Stimulated activated CD4-positive, alpha-beta T cell treated with anti-CD3 and anti-CD28 coated beads, Interleukin-12 subunit alpha, Interleukin-12 subunit beta, amount 100 ng/mL, for 4 hours (primary cell): ENCODE data around the gene SPTBN1.

Experiments used
- DNase-seq: peaks from one replicate; pipeline ENCODE4 v3.0.0-alpha.2; 2020

SPTBN1 gene

DNA sequence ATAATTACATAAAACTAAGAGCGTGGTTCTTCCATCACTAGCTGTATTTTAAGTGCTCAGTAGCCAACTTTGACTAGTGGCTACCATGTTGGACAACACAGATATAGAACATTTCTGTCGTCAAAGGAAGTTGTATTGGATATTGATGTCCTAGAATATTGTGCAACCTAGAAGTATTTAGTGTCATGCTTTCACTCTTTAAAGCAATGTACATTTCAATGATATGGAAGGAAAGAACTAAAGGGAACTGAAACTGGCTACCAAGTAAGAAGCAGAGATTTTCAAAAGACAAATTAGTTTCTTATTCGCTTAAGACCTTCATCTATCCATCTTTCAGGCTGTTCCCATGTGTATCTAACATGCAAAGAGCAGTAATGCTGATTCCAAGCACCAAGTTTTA is 182.0 kb downstream of the SPTBN1 start:
- no peak for DNase-seq

DNA sequence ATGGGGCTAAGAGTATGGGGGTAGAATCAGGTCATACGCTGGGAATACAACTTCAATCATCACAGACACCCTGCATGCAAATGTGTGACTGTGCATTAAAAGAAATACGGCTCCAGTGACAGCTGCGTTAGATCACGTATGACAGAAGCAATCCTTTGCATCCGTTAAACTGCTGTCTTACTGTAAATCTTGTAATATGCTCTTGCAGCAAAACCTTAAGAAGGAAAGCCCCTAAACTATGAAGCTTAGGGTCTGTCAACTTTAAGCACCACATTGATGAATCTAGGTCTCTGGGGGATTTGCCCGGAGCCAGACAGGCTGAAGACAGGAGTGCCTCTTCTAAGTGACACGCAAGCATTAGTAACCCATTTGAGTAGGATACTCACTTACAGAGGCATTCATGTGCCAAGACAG is 182.7 kb downstream of the SPTBN1 start:
- no peak for DNase-seq

- DNase-seq, result no peak
These were observed 183.5 kb downstream of the SPTBN1 start for GRCh38 chr2:54639609-54640008.

DNA sequence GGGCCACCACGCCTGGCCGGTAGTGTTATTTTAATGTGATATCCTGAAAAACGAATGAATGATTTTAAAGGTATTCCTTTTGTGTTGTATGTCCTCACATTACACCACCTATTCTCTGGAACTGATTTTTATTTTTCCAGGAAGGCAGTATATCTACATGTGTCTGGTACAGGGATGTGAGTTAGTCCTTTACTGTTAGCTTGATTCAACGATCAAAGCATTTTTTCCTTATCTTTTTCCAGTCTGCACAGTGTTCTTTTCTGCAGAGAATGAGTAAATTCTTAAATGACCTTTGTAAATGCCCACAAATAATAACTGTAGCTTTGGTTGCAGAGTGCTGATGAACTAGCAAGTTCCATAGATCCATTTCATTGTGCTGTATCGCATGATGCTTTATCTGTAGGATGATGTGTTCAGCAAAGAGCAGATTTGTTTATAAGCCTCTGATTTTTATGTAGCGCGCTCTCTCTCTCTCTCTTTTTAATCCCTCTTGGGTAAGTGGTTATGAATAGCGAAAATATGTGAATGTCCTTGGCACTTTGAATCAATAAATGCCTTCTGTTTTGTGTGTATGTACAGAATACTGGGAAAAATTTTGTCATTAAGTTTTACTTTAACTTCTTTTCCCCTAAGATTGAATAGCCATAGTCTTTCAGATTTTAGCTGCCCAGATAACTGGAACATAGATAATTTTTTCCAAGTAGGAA is 184.9 kb downstream of the SPTBN1 start:
- no peak for DNase-seq

DNA sequence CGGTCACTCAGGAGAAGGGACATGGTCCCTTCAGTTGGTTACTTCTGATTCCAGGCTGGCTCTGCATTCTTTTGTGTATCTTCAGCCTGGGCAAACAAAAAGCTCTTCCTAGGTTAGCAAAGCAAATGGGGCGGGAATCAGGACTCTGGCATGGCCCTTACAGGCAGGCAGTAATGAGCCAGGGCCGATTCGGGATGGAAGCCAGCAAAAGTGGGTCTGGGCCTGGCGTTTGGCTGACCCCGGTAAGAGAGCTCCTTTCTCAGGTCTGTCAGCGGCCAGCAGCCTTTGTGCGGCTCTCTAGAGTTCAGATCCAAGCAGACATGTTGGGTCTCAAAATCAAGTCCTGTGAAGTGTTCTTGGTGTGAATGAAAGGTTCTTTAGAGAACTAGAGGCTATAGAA is 185.9 kb downstream of the SPTBN1 start:
- no peak for DNase-seq

DNA sequence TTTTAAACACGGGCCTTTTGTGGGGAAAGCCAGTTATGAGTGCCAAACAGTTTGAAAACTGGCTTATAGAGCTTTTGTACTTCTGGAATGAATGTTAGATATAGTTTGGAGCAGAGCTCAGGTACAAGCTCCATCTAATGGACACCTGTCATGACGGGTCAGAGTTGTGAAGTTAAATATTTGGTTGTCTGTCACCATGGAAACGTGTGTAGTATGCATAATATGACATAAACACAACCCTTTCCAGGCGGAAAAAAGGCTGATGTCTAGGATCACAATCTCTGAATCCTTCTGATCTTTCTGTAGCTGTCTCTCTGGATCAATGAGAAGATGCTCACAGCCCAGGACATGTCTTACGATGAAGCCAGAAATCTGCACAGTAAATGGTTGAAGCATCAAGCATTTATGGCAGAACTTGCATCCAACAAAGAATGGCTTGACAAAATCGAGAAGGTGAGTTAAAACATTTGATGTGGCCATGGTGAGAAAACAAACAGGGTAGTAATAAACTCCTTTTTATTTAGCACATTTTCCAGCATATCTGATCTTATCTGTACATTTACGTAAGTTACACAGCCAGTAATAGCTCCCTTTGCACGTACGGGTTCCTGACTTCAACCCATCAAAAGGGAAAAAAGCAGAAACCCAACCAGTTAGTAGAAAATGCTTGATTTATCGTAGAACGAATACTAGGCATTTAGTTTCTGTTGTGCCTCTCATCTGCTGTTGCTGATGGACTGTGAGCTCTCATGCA is 186.7 kb downstream of the SPTBN1 start:
- DNase-seq, result no peak

DNA sequence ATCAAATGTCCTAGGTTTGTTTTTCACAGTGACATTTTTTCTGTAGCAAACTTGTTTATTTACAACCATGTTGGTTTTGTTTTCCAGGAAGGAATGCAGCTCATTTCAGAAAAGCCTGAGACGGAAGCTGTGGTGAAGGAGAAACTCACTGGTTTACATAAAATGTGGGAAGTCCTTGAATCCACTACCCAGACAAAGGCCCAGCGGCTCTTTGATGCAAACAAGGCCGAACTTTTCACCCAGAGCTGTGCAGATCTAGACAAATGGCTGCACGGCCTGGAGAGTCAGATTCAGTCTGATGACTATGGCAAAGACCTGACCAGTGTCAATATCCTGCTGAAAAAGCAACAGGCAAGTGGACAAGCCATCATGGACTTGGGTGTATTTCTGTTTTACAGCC is 188.1 kb downstream of the SPTBN1 start:
- DNase-seq, result no peak

GRCh38 chr2:54646170-54646927 is 190.2 kb downstream of the SPTBN1 start:
- no peak for DNase-seq

DNA sequence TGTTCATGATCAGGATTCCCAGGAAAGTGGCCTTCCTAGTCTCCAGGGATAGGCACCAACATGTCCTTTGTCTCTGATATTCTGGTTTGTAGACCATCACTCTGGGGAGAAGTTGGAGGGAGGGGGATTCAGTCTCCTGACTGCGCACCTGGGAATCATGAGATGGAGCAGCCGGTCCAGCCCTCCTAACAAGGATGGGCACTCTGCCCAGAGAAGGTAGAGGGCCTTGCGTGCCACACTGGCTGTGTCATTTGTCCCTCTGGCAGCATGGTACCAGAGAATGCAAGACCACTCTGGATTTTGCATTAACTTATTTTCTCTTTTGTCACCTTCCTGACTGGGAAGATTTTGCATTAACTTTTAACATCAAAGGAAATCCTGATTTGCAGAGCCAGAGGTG is 192.1 kb downstream of the SPTBN1 start:
- DNase-seq, result no peak

- no peak for DNase-seq
These were observed 193.1 kb downstream of the SPTBN1 start for GRCh38 chr2:54649191-54649590.

- no peak for DNase-seq
These were observed 193.5 kb downstream of the SPTBN1 start for GRCh38 chr2:54649633-54650032.

DNA sequence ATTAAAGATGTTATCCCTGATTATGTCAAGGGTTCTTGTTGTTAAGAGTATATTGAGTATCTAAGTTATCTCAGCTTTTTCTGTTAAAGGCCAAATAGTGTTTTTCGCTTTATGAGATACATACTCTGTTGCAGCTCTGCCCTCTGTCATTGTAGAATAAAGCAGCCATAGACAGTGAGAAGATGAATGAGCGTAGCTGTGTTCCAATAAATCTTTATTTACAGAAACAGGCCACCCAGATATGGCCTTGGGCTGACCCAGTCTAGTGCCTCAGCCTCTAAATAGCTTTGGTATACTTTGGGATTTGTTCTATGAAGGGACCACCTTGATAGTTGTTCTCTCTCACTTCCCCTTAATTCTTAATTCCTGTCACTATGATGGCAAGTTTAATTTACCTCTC is 194.5 kb downstream of the SPTBN1 start:
- no peak for DNase-seq

DNA sequence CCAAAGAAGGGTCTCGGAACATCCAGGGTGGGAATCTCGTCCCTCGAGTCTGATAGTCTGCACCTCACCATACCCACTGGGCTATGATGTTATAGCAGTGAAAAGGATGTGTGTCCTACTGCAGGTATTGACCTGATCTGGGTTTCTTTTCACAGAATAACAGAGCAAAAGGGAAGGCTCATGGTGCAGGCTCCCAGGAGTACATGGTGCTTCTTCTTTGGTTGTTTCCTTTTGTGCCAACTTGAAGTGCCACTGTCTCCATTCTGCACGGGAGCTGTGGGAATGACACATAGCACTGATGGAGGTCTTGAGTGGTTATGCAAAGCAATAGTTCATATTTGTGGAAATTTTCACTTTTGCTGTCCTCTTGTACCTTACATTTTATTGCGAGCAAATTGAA is 195.2 kb downstream of the SPTBN1 start:
- DNase-seq, result no peak

DNA sequence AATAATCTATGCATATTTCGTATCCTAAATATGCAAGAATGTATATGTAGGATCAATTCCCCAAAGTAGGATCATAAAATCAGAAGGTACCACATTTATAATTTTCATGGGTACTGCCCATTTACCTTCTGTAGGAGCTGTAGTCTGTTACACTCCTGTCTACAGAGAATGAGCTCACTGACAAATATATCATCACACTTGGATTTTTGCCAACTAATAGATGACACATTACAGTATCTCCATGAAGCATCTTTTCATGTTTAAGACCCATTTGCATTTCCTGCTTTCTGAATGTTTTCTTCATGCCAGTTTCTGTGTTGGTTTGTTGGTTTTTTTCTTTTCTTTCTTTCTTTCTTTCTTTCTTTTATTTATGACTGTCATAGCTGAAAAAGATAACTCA is 196.4 kb downstream of the SPTBN1 start:
- no peak for DNase-seq

- no peak for DNase-seq
These were observed 197.6 kb downstream of the SPTBN1 start for GRCh38 chr2:54653572-54654204.

- no peak for DNase-seq
These were observed 199.1 kb downstream of the SPTBN1 start for GRCh38 chr2:54655046-54655809.

GRCh38 chr2:54656863-54657262 is 200.7 kb downstream of the SPTBN1 start:
- no peak for DNase-seq

DNA sequence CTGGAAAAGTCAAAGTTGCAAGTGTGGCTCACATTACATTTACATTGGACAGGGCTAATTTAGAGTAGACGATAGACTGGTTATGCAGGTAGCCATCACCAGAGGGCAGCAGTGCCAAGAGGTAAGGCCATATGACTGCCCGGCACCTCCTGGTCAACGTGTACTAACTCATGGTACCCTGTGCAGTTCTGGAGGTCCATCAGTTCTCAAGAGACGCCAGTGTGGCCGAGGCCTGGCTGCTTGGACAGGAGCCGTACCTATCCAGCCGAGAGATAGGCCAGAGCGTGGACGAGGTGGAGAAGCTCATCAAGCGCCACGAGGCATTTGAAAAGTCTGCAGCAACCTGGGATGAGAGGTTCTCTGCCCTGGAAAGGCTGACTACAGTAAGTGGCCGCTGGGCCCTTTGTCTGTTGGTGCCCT is 201.5 kb downstream of the SPTBN1 start:
- peak; percentile 38 for DNase-seq

DNA sequence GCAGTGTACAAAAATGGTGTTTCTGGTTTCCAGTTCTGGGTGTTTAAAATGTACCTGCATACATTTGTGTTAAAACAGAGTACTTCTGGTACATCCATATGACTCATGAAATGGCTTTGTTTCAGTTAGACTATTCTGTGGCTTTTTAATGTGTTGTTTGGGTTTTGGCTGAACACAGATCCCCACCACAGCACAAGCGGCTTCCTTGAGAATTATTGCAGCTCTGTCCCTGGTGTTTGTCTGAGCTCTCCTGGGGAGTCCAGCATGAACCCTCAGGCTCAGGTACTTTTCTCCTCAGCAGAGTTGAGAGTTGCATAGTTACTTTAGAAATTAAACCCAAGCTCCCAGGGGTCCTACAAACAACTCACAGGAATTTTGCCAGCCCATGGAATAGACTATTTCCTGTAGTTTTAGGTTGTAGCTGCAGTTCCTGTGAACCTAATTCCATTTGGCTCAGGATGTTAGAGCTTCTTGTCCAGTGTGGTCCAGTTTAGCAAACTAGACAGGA is 202.5 kb downstream of the SPTBN1 start:
- DNase-seq, result no peak

- DNase-seq, result no peak
These were observed 203.4 kb downstream of the SPTBN1 start for GRCh38 chr2:54659527-54659926.

DNA sequence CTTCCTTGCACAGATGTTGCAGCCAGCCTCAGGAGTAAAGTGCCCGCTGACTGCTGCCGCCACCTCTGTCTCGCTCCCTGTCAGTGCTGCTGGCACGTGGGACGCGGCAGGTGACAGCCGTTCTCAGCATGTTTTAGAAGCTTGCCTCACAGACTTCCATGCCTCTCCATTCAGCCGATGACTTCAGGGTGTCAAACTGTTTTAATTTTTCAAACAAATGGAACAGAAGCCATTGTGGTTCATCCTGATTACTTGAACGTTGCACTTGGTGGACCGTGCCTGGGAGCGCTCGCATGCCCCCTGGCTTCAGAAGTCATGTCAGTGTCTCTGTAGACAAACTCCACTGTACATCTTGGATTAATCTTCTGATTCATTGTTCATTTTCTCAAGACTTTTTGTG is 204.6 kb downstream of the SPTBN1 start:
- no peak for DNase-seq

DNA sequence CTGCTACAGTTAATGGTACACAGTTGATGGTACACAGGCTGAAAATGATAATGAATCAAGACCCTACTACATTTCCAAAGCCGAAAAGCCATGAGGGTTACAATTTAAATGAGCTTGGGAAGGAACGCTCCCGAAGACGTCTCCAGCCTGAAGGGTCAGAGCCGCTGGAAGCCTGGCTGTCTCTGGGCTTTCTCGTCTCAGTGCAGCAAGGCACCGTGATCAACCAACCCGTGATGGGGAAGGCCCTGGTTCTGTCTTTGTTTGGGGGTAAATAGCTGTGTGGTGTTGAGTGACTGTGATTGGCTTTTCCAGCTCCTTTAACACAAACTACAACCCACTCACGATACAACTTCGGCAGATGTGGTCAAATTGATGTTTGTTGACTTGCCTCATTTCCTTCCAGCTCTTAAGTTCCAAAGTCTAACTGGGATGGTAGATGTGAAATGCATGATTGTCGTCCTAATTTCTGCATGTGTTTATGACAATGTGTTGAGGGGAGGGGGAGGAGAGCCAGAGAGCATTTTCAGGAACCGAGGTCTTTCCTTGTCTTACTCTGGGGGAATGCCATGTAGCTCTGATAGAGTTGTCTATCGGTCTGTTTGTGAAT is 207.4 kb downstream of the SPTBN1 start:
- DNase-seq, result no peak
